SK-N-SH (cell line): ENCODE data around the gene EFHD2.

Source experiments
- POLR2AphosphoS5 ChIP-seq: IDR thresholded peaks from 2 replicates; pipeline ENCODE4 v1.6.1; 2012; ENCODE audit warnings: low read depth, low read length
- REST ChIP-seq: IDR thresholded peaks from 2 replicates; pipeline ENCODE4 v1.6.1; 2012; ENCODE audit warnings: mild to moderate bottlenecking, low read depth, low read length, moderate library complexity
- USF2 ChIP-seq: fragments of 150-350 bp; IDR thresholded peaks from 2 replicates; pipeline ENCODE4 v1.6.1; 2017; ENCODE audit warnings: antibody characterized with exemption, low read length, low read depth, borderline replicate concordance

GRCh38 chr1:15414445-15414983 is 4.8 kb downstream of the EFHD2 start:
- TF ChIP-seq REST (no peak), POLR2AphosphoS5 (no peak), USF2 (no peak)
